Prostate gland (tissue), 2 donors: Measurements from ENCODE around the gene PFN3.

Experiments used
- CTCF ChIP-seq, 4 experiments: fragments of 200-600 bp in 2 of 4; fragments of 450-650 bp in 2 of 4; sonication (generic) in 2 of 4; IDR thresholded peaks; 1 replicate in 3 of 4; 2 replicates in 1 of 4; pipeline ENCODE4 v1.5.1; 2016 to 2019; ENCODE audit warnings: antibody characterized with exemption in 4 of 4, mild to moderate bottlenecking in 2 of 4, moderate library complexity in 2 of 4
- POLR2A ChIP-seq: fragments of 450-650 bp; IDR thresholded peaks from one replicate; pipeline ENCODE4 v1.6.1; 2016; ENCODE audit warnings: antibody characterized with exemption, mild to moderate bottlenecking
- POLR2AphosphoS5 ChIP-seq: sonication (generic); formaldehyde crosslinking; IDR thresholded peaks from one replicate; pipeline ENCODE4 v1.6.1; 2017; ENCODE audit warnings: antibody characterized with exemption

DNA sequence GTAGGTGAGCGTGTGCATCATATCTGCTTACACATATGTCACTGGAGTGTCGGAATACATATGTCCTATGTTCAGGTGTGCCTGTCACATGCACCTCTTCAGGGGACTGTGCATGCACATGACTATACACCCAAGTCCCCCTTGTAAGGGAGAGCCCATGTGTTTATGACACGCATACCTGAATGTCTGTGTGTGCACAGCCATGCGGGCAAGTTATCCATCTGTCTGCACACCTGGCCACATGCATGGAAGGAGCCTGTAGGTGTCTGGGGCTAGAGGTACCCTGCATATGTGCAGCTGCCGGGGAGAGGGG is 43.4 kb downstream of the PFN3 start:
- TF ChIP-seq CTCF (IDR thresholded peaks at IDR 0.05), result no peak
- no peak for TF ChIP-seq POLR2A
- no peak for TF ChIP-seq POLR2AphosphoS5
